ENCODE measurements around the gene TGFBI.

DNA sequence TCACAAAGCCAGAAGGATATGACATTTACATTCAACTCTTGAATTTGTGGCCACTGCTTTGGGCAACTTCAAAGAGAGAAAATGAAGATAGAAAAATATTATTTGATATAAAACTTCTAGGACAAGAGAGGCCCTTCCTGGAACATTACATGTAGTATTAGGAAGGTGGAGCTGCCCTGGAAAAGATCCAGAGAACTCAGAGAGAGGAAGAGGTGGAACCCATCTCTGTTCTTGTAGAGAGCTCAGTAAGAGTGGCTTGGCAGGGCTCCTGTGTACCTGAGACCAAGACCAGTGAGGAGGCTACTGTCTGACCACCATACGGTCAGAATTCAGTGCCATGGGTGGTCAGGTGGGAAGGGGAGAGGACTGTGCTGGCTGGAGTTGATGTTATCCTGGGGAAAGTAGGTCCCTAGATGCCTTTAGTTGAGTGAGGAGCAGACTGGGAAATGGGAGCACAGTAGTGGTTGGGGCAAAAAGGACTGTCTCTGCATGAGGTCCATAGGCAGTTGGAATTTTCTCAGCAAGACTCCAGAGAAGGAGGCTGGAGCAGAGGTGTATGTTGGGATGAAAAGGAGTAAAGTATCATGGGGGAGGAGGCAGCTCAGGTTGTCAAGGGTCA, 7.6 kb downstream of the TGFBI start:
- TF ChIP-seq, protein P1, sequence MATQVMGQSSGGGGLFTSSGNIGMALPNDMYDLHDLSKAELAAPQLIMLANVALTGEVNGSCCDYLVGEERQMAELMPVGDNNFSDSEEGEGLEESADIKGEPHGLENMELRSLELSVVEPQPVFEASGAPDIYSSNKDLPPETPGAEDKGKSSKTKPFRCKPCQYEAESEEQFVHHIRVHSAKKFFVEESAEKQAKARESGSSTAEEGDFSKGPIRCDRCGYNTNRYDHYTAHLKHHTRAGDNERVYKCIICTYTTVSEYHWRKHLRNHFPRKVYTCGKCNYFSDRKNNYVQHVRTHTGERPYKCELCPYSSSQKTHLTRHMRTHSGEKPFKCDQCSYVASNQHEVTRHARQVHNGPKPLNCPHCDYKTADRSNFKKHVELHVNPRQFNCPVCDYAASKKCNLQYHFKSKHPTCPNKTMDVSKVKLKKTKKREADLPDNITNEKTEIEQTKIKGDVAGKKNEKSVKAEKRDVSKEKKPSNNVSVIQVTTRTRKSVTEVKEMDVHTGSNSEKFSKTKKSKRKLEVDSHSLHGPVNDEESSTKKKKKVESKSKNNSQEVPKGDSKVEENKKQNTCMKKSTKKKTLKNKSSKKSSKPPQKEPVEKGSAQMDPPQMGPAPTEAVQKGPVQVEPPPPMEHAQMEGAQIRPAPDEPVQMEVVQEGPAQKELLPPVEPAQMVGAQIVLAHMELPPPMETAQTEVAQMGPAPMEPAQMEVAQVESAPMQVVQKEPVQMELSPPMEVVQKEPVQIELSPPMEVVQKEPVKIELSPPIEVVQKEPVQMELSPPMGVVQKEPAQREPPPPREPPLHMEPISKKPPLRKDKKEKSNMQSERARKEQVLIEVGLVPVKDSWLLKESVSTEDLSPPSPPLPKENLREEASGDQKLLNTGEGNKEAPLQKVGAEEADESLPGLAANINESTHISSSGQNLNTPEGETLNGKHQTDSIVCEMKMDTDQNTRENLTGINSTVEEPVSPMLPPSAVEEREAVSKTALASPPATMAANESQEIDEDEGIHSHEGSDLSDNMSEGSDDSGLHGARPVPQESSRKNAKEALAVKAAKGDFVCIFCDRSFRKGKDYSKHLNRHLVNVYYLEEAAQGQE (IDR thresholded peaks at IDR 0.05; ENCODE audit: insufficient read depth in 1 of 2, low read depth in 2 of 2, low read length in 2 of 2), result no peak
- TF ChIP-seq TAF1 (IDR thresholded peaks at IDR 0.05; ENCODE audit: borderline replicate concordance, insufficient read depth, low read length), result no peak
